GM18858 (cell line): ENCODE data around the gene ANO2.
"Not testable (repeated sequence)": the region's sequence is repeated elsewhere in the genome, so short reads cannot be mapped to it uniquely, and the experiment has no call there.

Source experiments
- ATAC-seq: cut with Tn5 transposase; IDR thresholded peaks from one replicate; pipeline ENCODE4 v1.9.1; 2021; ENCODE audit not compliant: unreplicated experiment

The ANO2 gene

DNA sequence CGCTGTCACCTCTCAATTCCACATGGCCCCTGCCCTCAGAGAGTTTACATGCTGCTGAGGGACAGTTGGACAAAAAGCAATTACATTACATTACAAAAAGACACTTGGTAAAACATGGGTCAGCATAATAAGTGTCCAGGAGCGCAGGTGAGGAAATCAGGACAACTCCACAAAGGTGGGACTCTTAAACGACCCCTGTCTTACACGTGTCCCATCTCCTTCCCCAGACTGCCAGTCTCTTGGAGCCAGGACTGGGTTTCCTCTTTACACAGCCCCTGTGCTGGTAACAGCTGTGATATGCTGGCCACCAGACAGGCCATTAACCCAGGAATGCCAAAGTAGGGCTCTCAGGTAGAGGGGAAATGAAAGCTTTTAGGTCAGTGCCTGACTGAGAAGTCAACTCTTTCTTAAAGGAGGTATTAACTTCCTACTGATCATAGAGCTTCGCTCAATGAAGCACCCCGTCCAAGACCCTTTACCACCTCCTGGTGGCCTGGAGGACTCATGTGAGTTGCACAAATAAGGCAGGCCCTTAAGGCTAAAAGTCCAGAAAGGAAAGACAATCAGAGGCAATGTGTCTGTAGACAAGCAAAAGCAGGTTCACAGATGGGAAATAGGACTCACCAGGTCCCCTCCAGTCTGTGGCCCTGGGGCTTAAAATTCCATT, 55.5 kb downstream of the ANO2 start:
- ATAC-seq: no peak

DNA sequence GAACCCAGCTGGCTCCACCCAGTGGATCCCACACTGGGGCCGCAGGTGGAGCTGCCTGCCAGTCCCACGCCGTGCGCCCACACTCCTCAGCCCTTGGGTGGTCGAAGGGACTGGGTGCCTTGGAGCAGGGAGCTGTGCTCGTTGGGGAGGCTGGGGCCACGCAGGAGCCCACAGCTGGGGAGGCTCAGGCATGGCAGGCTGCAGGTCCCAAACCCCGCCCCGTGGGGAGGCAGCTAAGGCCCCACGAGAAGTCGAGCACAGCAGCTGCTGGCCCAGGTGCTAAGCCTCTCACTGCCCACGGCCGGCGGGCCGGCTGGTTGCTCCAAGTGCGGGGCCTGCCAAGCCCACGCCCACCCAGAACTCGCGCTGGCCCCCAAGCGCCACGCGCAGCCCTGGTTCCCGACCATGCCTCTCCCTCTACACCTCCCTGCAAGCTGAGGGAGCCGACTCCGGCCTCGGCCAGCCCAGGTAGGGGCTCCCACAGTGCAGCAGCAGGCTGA, 56.2 kb downstream of the ANO2 start:
- no peak for ATAC-seq

GRCh38 chr12:5887819-5888218, 57.2 kb downstream of the ANO2 start:
- not testable (repeated sequence) for ATAC-seq

DNA sequence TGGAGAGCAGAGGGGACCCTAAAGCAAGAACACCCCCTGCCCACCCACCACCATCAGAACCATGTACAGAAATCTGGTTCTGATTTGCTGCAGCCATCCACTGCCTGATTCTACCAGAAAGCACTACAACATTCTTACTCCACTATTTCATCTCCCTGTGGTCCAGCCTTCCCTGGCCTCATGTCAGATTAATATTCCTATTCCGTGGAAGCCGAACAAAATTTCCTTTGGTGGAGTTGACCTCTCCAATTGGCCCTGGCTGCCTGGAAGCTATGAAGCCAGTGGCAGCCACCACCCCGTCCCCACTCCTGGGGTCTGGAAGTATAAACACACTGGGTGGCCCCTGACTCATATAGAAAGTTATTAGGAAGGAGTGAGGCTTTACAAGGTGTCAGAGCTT, 60.2 kb downstream of the ANO2 start:
- ATAC-seq: no peak

- ATAC-seq: no peak
These were observed 60.8 kb downstream of the ANO2 start for GRCh38 chr12:5884285-5884684.

DNA sequence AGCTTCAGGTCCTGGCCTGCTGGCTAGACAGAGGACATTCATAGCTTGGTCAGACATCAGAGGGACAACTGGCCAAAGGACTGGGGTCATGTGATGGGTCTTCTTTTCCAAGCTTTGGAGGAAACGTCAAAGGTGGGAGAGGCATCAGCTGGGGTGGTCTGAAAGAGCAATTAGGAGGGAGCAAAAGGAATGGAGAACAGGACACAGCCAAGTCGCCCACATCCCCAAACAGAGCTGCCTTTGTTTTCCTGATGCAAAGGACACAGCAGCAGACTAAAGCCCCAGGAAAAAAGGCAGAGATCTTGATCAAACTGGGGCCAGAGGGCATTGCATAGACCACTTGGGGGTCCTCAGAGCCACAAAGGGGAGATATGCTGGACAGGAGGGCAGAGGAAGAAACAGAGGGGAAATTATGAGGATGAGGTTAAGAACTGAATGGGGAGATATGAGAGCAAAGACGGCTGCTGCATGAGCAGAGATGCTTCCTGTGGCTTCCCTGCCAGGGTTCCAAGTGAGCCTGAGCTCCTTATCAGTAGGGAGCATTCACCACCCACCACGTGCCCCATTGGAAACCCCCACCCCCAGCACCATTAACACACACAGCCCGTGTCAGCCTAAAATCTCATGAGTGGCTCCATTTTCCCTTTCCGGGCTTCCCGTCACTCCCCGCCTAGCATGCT, 62.4 kb downstream of the ANO2 start:
- ATAC-seq: no peak

- ATAC-seq: no peak
These were observed 63.4 kb downstream of the ANO2 start for GRCh38 chr12:5881666-5882065.

GRCh38 chr12:5881101-5881606, 63.9 kb downstream of the ANO2 start:
- no peak for ATAC-seq

DNA sequence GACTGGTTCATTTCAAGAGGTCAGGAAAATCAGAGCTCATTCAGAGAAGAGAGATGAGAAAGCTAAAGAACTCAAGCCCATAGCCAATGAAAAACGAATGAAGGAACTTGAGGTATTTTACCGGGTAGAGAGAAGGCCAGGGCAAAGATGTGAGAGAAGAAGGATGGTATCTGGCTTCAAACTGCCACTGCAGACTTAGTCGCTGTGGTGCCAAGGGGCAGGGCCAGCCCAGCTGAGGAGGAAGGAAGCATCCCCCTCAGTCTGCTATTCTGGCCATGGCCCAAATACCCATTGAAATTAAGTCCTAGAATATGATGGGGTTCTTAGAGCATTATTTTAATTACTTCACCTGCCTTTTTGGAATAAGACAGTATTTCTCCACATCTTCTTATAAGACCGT, 69.2 kb downstream of the ANO2 start:
- no peak for ATAC-seq

GRCh38 chr12:5874514-5874913, 70.5 kb downstream of the ANO2 start:
- no peak for ATAC-seq

GRCh38 chr12:5873281-5873919, 71.7 kb downstream of the ANO2 start:
- no peak for ATAC-seq

- ATAC-seq: no peak
These were observed 72.3 kb downstream of the ANO2 start for GRCh38 chr12:5872745-5873144.

DNA sequence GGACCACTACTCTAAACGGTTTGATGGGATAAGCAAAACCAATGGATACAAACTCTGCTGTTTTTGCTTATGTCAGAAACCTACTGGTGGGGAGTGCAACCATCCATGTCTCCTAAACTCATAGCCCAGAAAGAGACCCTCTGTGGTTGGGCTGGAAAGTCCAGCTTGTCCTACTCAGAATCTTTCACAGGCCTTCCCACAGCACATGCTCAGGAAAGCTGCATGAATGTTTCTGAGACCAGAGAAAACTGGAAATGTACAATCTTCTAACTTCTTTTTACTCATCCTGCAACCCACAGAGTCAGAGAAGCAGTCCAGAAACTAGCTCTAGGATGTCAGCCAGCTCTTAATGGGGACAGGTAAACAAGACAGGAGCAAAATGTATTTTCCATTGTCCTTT, 73.3 kb downstream of the ANO2 start:
- no peak for ATAC-seq

DNA sequence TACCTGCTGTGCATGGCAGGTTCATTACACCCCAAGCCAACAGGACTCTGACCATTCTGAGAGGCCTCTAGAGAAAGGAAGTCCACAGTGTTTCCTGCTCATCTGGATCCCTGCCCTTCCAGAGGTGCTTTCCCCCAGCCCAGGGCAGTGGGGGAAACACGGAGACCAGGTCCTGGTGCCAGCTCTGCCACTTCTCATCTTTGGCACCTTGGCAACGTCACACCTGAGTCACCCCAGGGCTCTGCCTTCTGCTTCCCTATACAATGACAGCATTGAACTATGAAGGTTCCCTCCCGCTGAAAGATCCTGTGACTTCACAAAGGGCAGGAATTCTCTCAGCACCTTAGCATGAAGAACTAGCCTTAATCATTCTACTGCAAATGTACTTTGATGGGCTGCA, 74.9 kb downstream of the ANO2 start:
- ATAC-seq: no peak

DNA sequence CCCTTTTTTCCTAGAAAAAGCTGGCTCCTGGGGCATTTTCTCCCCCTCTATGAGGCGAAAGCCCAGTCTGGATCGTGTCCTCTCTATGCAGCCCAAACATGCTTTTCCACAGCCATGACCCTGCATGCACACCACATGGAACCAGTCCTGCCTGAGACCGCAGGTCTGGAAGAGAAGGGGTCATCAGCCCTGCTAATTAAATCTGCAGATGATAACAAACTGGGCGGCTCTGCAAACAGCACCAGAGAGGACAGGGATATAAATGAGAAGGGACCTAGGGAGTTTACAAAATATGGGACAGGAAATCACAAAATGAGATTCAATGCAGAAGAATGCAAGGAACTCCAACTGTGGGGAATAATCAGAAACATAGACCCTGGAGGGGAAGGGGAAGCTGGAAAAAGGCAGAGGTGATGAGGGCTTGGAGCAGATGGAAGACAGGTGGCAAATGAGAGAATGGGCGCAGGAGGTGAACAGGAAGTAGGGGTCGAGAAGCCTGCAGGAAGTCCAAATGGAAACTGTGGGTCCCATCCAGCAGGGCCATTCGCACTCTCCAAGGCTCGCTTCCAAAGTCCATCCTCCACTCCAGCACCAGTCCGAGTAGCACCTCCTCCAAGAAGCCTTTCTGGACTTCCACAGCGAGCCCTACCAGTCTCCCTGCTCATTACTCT, 76.3 kb downstream of the ANO2 start:
- ATAC-seq: no peak

DNA sequence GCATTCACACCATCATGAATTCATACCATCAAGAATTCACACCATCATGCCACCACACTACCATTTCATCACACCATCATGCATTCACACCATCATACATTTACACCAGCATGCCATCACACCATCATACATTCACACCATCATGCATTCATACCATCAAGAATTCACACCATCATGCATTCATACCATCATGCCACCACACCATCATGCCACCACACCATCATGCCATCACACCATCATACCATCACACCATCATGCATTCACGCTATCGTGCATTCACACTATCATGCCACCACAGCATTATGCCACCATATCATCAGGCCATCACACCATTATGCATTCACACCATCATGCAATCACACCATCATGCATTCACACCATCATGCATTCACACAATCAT, 79.7 kb downstream of the ANO2 start:
- ATAC-seq: no peak

DNA sequence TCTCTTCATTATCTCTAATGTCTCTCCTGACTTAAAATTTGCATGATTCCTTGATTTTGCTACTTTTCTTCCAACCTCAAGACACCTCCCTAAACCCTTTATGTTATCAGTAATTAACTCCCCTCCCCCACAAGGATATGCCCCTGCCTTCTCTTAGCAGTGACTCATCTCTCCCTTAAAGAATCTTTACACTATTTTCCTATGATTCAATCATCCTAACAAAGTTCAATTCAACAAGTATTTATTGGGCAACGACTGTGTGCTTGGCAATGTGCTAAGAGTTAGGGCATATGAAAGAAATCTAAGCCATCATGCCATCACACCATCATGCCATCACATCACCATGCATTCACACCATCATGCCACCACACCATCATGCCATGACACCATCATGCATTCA, 80.1 kb downstream of the ANO2 start:
- no peak for ATAC-seq

- ATAC-seq: no peak
These were observed 80.8 kb downstream of the ANO2 start for GRCh38 chr12:5864301-5864700.

GRCh38 chr12:5861416-5861815, 83.6 kb downstream of the ANO2 start:
- ATAC-seq: no peak

GRCh38 chr12:5856692-5857091, 88.4 kb downstream of the ANO2 start:
- ATAC-seq: no peak

DNA sequence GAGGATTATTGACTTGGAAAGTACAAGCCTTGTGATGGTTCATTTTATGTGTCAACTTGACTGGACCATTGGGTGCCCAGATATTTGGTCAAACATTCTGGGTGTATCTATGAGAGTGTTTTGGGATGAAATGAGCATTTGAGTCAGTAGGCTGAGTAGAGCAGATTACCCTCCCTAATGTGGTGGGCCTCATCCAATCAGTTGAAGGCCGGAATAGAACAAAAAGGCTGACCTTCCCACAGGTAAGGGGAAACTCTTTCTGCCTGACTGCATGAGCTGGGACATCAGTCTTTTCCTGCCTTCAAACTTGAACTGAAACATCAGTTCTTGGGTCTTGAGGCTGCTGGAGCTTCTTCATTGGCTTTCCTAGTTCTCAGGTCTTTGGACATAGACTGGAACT, 98.1 kb downstream of the ANO2 start:
- ATAC-seq: no peak

DNA sequence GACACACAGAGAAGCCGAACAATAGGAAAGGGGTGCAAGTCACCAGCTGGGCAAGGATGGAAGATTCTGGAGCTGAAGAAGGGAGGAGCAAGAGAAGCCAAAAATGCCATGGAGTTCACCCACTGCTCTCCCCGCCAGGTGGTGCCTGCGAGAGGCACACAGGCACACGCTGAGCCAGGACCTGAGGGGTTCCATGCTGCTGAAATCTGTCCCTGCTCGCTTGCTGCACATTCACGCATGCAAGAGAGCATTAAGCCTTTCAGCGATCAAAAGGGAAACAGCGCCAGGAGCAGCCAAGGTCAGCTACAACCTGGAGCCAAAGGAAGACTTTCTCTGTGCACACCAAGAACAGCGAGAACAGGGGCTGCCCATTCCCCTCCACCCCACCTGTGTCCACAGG, 104.1 kb downstream of the ANO2 start:
- no peak for ATAC-seq
